Nephron progenitor cell (in vitro differentiated cells): ENCODE data around the gene RIPOR3.

Source experiments
- DNase-seq: peaks from one replicate; pipeline ENCODE4 v3.0.0; 2021
- H3K27ac Mint-ChIP-seq: 2 replicates; pipeline ENCODE4 v1.8.0; 2021; ENCODE audit warnings: mild to moderate bottlenecking, moderate library complexity, mixed read lengths
- H3K27me3 Mint-ChIP-seq: 2 replicates; pipeline ENCODE4 v1.8.0; 2021; ENCODE audit warnings: mild to moderate bottlenecking, low read depth, mixed read lengths; ENCODE audit not compliant: poor library complexity
- H3K36me3 Mint-ChIP-seq: 2 replicates; pipeline ENCODE4 v1.8.0; 2021; ENCODE audit warnings: low read depth, mixed read lengths
- H3K4me1 Mint-ChIP-seq: 2 replicates; pipeline ENCODE4 v1.8.0; 2021; ENCODE audit warnings: mixed read lengths
- H3K4me3 Mint-ChIP-seq: 2 replicates; pipeline ENCODE4 v1.8.0; 2021; ENCODE audit warnings: mild to moderate bottlenecking, moderate library complexity, mixed read lengths
- H3K9me3 Mint-ChIP-seq: 2 replicates; pipeline ENCODE4 v1.8.0; 2021; ENCODE audit warnings: mild to moderate bottlenecking, moderate library complexity, mixed read lengths
- TF ChIP-seq, protein P1 (sequence below): fragments of 200-600 bp; sonication (generic); IDR thresholded peaks from 2 replicates; pipeline ENCODE4 v1.5.0; 2021; ENCODE audit warnings: antibody characterized with exemption

Gene RIPOR3

GRCh38 chr20:50728486-50728980 is 37.2 kb upstream of the RIPOR3 start:
- Mint-ChIP-seq H3K27ac (no peak overlapping the region), H3K36me3 (no peaks in the 10 kb centered on the region), H3K9me3 (no peaks in the 10 kb centered on the region), H3K4me3 (no peak overlapping the region), H3K4me1 (peaks cover 57% of the 10 kb centered on the region), H3K27me3 (peaks cover 4% of the 10 kb centered on the region)
- TF ChIP-seq, protein P1, sequence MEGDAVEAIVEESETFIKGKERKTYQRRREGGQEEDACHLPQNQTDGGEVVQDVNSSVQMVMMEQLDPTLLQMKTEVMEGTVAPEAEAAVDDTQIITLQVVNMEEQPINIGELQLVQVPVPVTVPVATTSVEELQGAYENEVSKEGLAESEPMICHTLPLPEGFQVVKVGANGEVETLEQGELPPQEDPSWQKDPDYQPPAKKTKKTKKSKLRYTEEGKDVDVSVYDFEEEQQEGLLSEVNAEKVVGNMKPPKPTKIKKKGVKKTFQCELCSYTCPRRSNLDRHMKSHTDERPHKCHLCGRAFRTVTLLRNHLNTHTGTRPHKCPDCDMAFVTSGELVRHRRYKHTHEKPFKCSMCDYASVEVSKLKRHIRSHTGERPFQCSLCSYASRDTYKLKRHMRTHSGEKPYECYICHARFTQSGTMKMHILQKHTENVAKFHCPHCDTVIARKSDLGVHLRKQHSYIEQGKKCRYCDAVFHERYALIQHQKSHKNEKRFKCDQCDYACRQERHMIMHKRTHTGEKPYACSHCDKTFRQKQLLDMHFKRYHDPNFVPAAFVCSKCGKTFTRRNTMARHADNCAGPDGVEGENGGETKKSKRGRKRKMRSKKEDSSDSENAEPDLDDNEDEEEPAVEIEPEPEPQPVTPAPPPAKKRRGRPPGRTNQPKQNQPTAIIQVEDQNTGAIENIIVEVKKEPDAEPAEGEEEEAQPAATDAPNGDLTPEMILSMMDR: no peak
- DNase-seq: no peak

GRCh38 chr20:50727792-50728485 is 36.6 kb upstream of the RIPOR3 start:
- no peaks in the 10 kb centered on the region for H3K9me3 Mint-ChIP-seq
- TF ChIP-seq, protein P1: no peak
- no peak overlapping the region for H3K27ac Mint-ChIP-seq
- H3K27me3 Mint-ChIP-seq: peaks cover 4% of the 10 kb centered on the region
- H3K36me3 Mint-ChIP-seq: no peaks in the 10 kb centered on the region
- H3K4me1 Mint-ChIP-seq: peaks cover 56% of the 10 kb centered on the region
- H3K4me3 Mint-ChIP-seq: no peak overlapping the region
- no peak for DNase-seq

GRCh38 chr20:50726955-50727791 is 35.8 kb upstream of the RIPOR3 start:
- Mint-ChIP-seq H3K4me1 (peaks cover 53% of the 10 kb centered on the region), H3K36me3 (no peaks in the 10 kb centered on the region), H3K27me3 (peaks cover 4% of the 10 kb centered on the region), H3K9me3 (no peaks in the 10 kb centered on the region), H3K27ac (no peak overlapping the region), H3K4me3 (no peak overlapping the region)
- no peak for DNase-seq
- TF ChIP-seq, protein P1: no peak

DNA sequence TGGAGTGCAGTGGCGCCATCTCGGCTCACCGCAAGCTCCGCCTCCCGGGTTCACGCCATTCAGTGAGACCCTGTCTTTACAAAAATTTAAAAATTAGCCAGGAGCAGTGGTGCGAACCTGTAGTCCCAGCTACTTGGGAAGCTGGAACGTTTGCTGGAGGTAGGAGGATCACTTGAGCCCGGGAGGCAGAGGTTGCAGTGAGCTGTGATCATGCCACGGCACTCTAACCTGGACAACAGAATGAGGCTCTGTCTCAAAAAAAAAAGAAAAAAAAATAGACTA is 34.3 kb upstream of the RIPOR3 start:
- Mint-ChIP-seq H3K4me1 (peaks cover 58% of the 10 kb centered on the region), H3K9me3 (no peaks in the 10 kb centered on the region), H3K4me3 (no peak overlapping the region), H3K36me3 (no peaks in the 10 kb centered on the region), H3K27me3 (peaks cover 4% of the 10 kb centered on the region), H3K27ac (no peak overlapping the region)
- TF ChIP-seq, protein P1: no peak
- no peak for DNase-seq

GRCh38 chr20:50724851-50725723 is 33.7 kb upstream of the RIPOR3 start:
- Mint-ChIP-seq H3K9me3 (no peaks in the 10 kb centered on the region), H3K27me3 (peaks cover 4% of the 10 kb centered on the region), H3K27ac (no peak overlapping the region), H3K4me3 (no peak overlapping the region), H3K4me1 (peaks cover 53% of the 10 kb centered on the region), H3K36me3 (no peaks in the 10 kb centered on the region)
- peak; percentile 64 for DNase-seq
- TF ChIP-seq, protein P1: no peak
